ENCODE results near the gene CD226.
"Not testable (repeated sequence)": the region's sequence is repeated elsewhere in the genome, so short reads cannot be mapped to it uniquely, and the experiment has no call there.

CD226 gene

GRCh38 chr18:69865776-69866175 is 81.9 kb downstream of the CD226 start:
- no peak for DNase-seq

DNA sequence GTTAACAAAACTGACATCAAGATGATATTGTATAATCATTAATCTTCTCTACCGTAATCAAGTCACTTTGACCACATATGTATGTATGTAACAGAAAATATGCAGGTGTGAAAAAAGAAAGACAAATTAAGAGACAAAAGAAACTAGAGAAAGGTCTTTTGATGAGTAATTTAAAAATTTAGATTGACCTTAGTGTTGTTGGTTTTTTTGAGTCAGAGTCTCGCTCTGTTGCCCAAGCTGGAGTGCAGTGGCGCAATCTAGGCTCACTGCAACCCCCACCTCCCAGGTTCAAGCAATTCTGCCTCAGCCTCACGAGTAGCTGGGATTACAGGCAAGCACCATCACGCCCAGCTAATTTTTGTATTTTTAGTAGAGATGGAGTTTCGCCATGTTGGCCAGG is 82.9 kb downstream of the CD226 start:
- not testable (repeated sequence) for DNase-seq

GRCh38 chr18:69858897-69859296 is 88.8 kb downstream of the CD226 start:
- DNase-seq, result no peak

DNA sequence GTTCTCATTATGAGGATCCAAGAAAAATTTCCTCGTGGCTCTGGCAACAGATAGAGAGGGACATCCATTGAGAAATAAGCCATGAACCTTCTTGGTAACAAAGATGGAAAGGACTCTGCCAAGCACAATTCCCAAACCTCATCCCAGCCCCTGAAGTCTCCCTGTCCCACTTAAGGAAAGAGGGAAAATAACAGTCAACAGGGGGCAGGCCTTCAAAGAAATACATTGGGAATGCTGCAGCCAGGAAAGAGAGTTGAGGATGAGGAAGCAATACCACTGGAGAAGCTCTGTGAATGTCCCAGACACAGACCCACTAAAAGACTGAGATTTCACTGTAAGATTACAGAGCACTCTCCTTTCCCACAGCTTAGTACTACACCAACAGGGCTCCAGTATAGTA is 93.2 kb downstream of the CD226 start:
- DNase-seq, result no peak

DNA sequence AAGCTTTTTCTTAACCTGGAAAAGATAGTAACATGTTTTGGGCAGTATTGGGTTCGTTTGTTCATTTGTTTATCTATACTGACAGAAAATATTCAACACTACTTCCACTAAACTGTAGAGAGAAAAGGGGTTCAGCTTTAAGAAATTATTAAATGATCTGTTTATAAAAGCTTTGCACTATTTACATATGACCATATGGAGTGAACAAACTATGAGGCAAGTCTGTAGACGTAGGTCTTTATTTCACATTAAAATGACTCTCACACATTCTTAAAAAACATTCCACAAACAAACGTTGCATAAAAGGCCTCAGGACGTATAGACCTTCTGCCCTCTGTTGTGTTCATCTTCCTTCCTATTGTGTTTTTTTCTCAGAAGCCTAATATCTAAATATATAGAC is 94.6 kb downstream of the CD226 start:
- DNase-seq, result no peak

DNA sequence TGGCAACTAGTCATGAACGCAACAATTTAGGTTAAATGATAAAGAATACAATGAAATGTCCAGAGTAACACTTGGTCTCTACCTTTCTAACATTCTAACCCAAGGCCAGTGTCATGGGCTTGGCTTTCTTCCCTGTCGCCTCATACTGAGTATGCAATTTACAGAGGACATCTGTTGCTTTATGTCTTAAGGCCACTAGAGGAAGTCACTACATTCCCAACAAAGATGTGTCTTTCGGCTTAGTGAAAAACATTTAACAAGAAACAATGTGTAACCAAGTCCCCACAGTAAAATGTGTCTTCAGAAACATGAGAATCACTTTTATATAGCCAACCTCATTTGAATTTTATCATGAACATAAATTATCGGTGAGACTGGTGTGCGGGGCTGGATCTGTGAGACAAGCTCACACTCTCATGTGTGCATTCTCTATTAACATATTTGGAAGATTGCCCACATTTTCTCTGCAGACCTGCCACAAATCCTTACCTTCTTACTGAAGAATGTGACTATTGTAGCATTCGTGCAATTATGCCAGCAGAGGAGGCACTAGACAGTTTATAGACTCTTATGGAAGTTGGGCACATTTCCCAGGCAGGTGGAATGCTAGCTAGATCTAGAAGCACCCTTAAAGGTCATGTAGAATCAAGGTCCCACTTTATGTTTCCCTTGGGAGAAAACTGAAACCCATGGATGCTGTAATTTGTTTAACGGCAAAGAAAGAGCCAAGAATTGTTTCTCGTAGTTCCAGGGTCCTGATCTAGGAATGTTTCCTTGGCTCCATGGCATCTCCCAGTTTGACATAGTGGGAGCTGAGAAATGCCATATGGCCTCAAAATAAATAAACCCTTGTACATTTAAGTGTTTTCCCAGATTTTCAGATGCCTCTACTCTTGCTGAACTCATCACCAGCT is 101.8 kb downstream of the CD226 start:
- DNase-seq, result peak; percentile 74

DNA sequence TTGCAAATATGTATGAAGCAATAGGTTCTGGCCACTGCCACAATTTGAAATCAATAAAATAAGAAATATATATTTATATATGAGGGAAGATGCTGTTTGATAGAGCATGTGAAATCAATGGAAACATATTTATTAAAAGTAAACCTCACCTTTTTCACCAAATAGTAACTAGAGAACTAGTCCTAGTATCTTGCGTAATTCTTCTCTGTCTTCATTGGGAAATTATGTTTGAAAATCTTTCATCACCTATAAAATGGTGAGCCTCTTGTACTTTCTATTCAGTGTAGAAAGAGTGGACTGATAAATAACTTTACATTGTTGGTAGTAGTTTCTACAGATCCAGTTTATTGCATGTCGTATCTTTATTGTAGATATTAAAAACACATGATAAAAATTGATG is 103.0 kb downstream of the CD226 start:
- no peak for DNase-seq

DNA sequence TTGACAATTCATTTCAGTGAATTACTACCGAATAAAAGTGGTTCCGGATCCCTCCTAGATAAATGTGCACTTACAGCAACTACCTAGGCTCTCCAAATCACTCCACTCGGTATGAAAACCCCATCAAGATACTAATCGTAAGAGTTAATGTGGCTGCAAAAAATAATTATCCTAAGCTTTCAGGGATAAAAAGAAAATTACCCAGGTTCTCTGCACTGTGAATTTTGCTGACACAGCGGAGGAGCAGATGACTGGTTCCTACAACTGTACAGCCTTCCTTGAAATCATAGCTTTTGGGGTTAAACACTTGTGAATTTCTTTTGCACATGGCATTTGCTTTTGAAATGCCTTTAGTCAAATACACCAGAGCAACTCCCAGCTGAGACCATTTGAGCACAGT is 104.7 kb downstream of the CD226 start:
- no peak for DNase-seq

DNA sequence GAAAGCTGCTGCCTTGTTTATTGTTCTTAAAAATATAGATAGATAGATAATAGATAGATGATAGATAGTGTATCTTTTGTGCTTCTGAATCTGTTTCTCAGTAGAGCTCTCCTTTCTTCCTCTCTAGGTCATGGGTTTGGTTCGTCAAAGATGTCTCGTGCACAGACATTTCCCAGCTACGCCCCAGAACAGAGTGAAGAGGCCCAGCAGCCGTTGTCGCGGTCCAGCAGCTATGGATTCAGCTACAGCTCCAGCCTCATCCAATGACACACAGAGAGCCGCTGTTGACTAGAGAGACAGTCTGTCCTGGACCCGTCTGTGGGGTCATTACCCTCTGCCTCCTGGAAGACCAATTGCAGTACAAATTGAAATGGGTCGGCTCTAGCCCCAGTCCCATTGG is 106.6 kb downstream of the CD226 start:
- no peak for DNase-seq

- DNase-seq, result no peak
These were observed 107.2 kb downstream of the CD226 start for GRCh38 chr18:69840445-69840844.

GRCh38 chr18:69840001-69840400 is 107.7 kb downstream of the CD226 start:
- no peak for DNase-seq

GRCh38 chr18:69839497-69839896 is 108.2 kb downstream of the CD226 start:
- DNase-seq, result no peak

DNA sequence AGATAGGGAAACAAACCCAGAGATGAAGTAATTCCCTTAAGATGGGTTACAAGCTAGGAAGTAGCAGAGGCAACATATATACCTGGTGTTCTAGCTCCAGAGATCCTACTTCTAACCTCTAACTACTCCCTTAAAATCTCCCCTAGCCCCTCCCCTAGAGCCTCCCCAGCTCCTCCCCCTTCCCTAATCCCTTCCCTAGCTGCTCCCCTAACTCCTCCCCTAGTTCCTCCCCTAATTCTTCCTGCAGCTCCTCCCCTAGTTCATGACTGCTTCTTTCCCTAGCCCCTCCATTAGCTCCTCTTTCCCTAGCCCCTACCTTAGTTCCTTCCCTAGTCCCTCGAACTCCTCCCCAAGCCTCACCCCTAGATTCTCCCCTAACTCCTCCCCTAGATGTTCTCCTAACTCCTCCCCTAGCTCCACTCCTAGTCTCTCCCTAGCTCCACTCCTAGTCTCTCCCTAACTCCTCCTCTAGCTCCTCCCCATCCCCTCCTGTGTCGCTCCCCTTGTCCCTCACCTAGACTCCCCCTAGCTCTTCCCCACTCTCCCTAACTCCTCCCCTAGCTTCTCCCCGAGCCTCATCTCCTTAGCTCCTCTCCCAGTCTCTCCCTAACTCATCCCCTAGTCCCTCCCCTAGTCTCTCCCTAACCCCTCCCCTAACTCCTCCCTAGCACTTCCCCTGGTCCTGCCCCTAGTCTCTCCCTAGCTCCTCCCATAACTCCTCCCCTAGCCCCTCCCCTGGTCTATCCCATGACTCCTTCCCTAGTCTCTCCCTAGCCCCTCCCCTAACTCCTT is 108.9 kb downstream of the CD226 start:
- DNase-seq, result no peak

DNA sequence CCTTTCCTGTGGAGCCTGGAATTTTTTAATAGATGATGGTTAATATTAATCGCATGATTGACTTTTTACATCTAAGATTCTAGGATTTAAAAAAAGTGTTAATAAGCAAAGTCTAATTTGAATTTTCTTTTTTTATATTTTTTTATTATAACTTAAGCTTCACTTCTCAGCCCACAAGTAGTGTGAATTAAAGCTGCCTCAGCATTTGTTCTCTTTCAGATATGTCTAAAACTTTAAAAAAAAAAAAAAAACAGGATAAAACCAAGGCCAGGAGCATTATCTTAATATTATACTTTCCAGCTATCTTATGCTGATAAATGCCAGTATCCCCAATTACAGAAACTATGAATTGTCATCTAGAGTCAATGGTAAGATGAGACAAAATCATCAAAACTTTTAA is 109.7 kb downstream of the CD226 start:
- DNase-seq, result no peak

GRCh38 chr18:69834980-69835379 is 112.7 kb downstream of the CD226 start:
- not testable (repeated sequence) for DNase-seq

DNA sequence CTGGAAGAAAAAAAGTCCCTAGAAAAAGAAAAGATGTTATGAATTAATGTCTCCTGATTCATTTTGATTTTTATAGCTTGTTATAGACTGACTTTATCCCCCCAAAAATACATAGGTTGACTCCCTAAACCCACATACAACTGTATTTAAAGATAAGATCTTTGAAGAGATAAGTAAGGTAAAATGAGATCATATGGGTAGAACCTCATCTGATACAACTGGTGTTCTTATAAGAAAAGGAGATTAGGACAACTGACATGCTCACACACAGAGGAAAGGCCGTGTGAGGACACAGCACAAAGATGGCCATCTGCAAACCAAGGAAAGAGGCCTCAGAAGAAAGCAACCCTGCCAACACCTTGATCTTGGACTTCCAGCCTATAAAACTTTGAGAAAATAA is 117.5 kb downstream of the CD226 start:
- DNase-seq, result no peak

DNA sequence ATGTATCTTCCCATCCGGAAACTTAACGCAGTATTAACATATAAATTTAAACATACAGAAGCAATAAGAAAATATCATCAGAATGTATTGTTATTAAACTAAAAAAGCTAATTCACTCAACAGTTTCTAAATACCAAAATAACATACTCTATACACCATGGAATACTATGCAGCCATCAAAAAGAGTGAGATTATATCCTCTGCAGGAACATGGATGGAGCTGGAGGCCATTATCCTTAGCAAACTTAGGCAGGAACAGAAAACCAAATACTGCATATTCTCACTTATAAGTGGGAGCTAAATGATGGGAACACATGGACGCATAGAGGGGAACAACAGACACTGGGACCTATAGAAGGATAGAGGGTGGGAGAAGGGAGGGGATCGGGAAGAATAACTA is 127.1 kb downstream of the CD226 start:
- DNase-seq, result no peak

DNA sequence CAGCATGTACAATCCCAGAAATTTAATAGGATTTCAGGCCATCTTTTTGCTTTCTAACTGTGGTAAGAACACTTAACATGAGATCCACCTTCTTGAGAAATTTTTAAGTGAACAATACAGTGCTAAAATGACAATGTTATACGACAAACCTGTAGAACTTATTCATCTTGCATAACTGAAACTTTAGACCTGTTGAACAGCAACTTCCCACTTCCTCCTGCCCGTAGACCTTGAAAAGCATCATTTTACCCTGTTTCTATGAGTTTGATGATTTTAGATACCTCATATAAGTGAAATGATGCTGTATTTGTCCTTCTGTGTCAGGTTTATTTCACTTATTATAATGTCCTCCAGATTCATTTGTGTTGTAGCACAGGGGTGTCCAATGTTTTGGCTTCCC is 128.2 kb downstream of the CD226 start:
- DNase-seq, result no peak

DNA sequence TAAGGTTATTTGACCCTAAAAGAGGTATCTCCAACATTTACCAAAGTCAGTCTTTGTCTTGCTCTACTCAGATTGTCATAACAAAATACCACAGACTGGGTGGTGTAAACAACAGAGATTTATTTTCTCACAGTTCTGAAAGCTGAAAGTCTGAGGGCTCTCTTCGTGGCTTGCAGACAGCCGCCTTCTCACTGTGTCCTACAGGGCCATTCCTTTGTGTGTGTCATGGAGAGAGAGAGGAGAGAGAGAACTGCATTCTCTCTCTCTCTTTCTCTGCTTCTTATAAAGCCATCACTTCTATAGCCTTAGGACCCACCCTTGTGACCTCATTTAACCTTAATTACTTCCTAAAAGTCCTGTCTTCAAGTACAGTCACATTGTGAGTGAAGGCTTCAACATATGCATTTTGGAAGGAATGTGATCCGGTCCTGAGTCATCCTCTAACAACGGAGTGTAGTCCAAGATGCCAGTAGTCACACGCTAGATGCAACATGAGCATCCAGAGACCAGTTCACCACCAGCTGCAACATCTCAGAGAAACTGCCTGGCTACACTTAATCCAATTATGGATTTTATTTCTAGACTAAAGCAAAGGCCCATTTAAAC is 130.2 kb downstream of the CD226 start:
- DNase-seq, result no peak

DNA sequence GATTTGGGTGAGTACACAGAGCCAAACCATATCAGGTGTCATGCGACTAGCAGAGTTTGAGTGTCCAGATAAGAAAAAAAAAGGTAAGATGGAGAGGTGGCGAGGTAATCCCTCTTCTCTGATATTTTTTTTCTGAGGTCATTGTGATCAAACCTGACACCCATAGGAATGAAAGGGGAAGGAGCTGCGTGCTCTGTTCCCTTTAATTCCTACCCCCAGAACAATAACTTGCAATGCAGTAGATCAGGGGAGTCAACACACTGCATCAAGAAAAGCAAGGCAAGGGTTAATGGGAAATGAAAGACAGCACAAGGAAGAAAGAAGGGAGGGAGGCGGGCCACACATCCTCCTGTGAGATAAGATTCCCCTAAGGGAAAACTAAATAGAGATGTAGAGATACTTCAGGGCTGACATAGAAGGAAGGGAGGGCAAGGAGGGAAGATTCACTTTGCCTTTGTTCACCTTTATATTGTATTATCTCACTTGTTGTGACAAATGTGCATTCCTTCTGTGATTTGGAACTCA is 132.8 kb downstream of the CD226 start:
- DNase-seq, result no peak

GRCh38 chr18:69813559-69813958 is 134.1 kb downstream of the CD226 start:
- DNase-seq, result no peak

- DNase-seq, result no peak
These were observed 139.3 kb downstream of the CD226 start for GRCh38 chr18:69808399-69808798.

- DNase-seq, result no peak
These were observed 142.7 kb downstream of the CD226 start for GRCh38 chr18:69804776-69805501.

All from DMS153 (cell line).